Measurements from ENCODE around the gene FHDC1. TPM values are rescaled to one million over a fixed set of nuclear protein-coding genes. Genes with fewer than 3 reads are reported as not detected.
A peak's percentile ranks its signal among the peaks of the same experiment; 100 is the strongest.

The FHDC1 gene
- total RNA-seq, 1 experiment from 2014 or later, result 0.95 TPM

GRCh38 chr4:152898606-152899005 is 37.5 kb upstream of the FHDC1 start:
- no peak overlapping the region for H3K27ac ChIP-seq (ENCODE audit: low read length)
- H3F3A ChIP-seq (ENCODE audit: low read length, unreplicated experiment), result no peaks in the 10 kb centered on the region
- BruUV-seq (replicated peaks), result no TSS peak
- H2AFZ ChIP-seq (ENCODE audit: low read length), result no peak overlapping the region
- POLR2A ChIA-PET (ENCODE audit: unreplicated experiment), result no interaction called here
- ATAC-seq, result no peak
- H3K4me1 ChIP-seq (ENCODE audit: insufficient read depth, low read length), result peaks cover 16% of the 10 kb centered on the region
- no peaks in the 10 kb centered on the region for H3K36me3 ChIP-seq (ENCODE audit: low read depth, low read length)
- no peak for DNase-seq
- CTCF ChIA-PET, result no interaction called here
- no peak for TF ChIP-seq EZH2phosphoT487 (IDR thresholded peaks at IDR 0.05; ENCODE audit: borderline replicate concordance, low read length)
- TF ChIP-seq EZH2 (IDR thresholded peaks at IDR 0.05; ENCODE audit: low read length, unreplicated experiment), result no peak
- no peak for TF ChIP-seq CTCF (conservative IDR thresholded peaks at IDR 0.05; ENCODE audit: low read depth, low read length)
- H3K4me2 ChIP-seq (ENCODE audit: low read length), result no peak overlapping the region
- no peaks in the 10 kb centered on the region for H3K27me3 ChIP-seq (ENCODE audit: low read length)
- H3K79me2 ChIP-seq (ENCODE audit: low read length), result no peaks in the 10 kb centered on the region
- H3K9me2 ChIP-seq (replicated peaks; ENCODE audit: low read length), result no peaks in the 10 kb centered on the region
- no peaks in the 10 kb centered on the region for H3K9me3 ChIP-seq (ENCODE audit: low read length)
- H4K20me1 ChIP-seq (ENCODE audit: low read length), result no peaks in the 10 kb centered on the region
- intact Hi-C loops (cut with micrococcal nuclease), result no loop called here
- H3K4me3 ChIP-seq (ENCODE audit: low read length), result no peak overlapping the region
- no peak overlapping the region for H3K9ac ChIP-seq (ENCODE audit: low read length)

GRCh38 chr4:152900395-152900794 is 35.7 kb upstream of the FHDC1 start:
- H3K9ac ChIP-seq (ENCODE audit: low read length), result no peak overlapping the region

More at GRCh38 chr4:152900395-152900794, 35.7 kb upstream of the FHDC1 start:
- Histone ChIP-seq H3K27me3 (ENCODE audit: low read length) (no peaks in the 10 kb centered on the region), H4K20me1 (ENCODE audit: low read length) (no peaks in the 10 kb centered on the region), H3K9me2 (replicated peaks; ENCODE audit: low read length) (no peaks in the 10 kb centered on the region), H3F3A (ENCODE audit: low read length, unreplicated experiment) (no peaks in the 10 kb centered on the region), H3K9me3 (ENCODE audit: low read length) (no peaks in the 10 kb centered on the region), H3K4me2 (ENCODE audit: low read length) (no peak overlapping the region), H2AFZ (ENCODE audit: low read length) (no peak overlapping the region), H3K27ac (ENCODE audit: low read length) (peak overlapping the region; percentile 59), H3K36me3 (ENCODE audit: low read depth, low read length) (no peaks in the 10 kb centered on the region), H3K4me3 (ENCODE audit: low read length) (no peak overlapping the region), H3K79me2 (ENCODE audit: low read length) (no peaks in the 10 kb centered on the region), H3K4me1 (ENCODE audit: insufficient read depth, low read length) (peaks cover 4% of the 10 kb centered on the region; the same call in 1 of the 2 replicates)
- peak; percentile 23 for DNase-seq
- ATAC-seq, result peak; percentile 90
- ChIA-PET CTCF (no interaction called here), POLR2A (ENCODE audit: unreplicated experiment) (no interaction called here)
- BruUV-seq (replicated peaks), result no TSS peak
- TF ChIP-seq EZH2phosphoT487 (IDR thresholded peaks at IDR 0.05; ENCODE audit: borderline replicate concordance, low read length) (no peak), CTCF (conservative IDR thresholded peaks at IDR 0.05; ENCODE audit: low read depth, low read length) (no peak), EZH2 (IDR thresholded peaks at IDR 0.05; ENCODE audit: low read length, unreplicated experiment) (no peak)
- intact Hi-C loops (cut with micrococcal nuclease), result loop anchor here (5.0 kb wide), 2 partner anchors 37 to 38 kb away; partner anchors contain the start of gene FHDC1
